NOMO-1 (cell line): ENCODE measurements around the gene THUMPD2.
"Not testable (repeated sequence)": the region's sequence is repeated elsewhere in the genome, so short reads cannot be mapped to it uniquely, and the experiment has no call there.

Experiments
- DNase-seq, 2 experiments: peaks; one replicate each; lab custom pipeline; 2025; ENCODE audit not compliant: unreplicated experiment in 2 of 2; lab: John Stamatoyannopoulos, UW

THUMPD2 gene

GRCh38 chr2:39778775-39779340, at the start of gene THUMPD2:
THUMPD2 (minus strand) TSS chr2:39779258; CDS start chr2:39779239, 19 bp downstream.
- DNase-seq = peak; percentile 41 to 76

- no peak for DNase-seq
Measured at GRCh38 chr2:39821871-39822270, 42.8 kb upstream of the THUMPD2 start.

- no peak for DNase-seq
Measured at GRCh38 chr2:39816845-39817244, 37.8 kb upstream of the THUMPD2 start.

GRCh38 chr2:39816428-39816827, 37.4 kb upstream of the THUMPD2 start:
- no peak for DNase-seq

- DNase-seq = no peak
Measured at GRCh38 chr2:39805936-39806608, 27.0 kb upstream of the THUMPD2 start.

- DNase-seq = no peak
Measured at GRCh38 chr2:39803839-39804238, 24.8 kb upstream of the THUMPD2 start.

GRCh38 chr2:39800752-39801151, 21.7 kb upstream of the THUMPD2 start:
- DNase-seq = no peak

- no peak for DNase-seq
Measured at GRCh38 chr2:39796134-39796533, 17.1 kb upstream of the THUMPD2 start.

- DNase-seq = not testable (repeated sequence)
Measured at GRCh38 chr2:39790216-39790818, 11.3 kb upstream of the THUMPD2 start.

- no peak for DNase-seq
Measured at GRCh38 chr2:39787950-39788349, 8.9 kb upstream of the THUMPD2 start.

GRCh38 chr2:39786761-39787522, 7.9 kb upstream of the THUMPD2 start:
- DNase-seq = peak; percentile 49 to 53

GRCh38 chr2:39782591-39782990, 3.5 kb upstream of the THUMPD2 start:
- DNase-seq = no peak

- DNase-seq = peak in 1 of 2 experiments; percentile 25
Measured at GRCh38 chr2:39781697-39782096, 2.6 kb upstream of the THUMPD2 start.

- DNase-seq = no peak
Measured at GRCh38 chr2:39780825-39781600, 2.0 kb upstream of the THUMPD2 start.

- no peak for DNase-seq
Measured at GRCh38 chr2:39779927-39780326, 869 bp upstream of the THUMPD2 start.

GRCh38 chr2:39779341-39779851, 338 bp upstream of the THUMPD2 start:
- DNase-seq = no peak

GRCh38 chr2:39778233-39778632, 825 bp downstream of the THUMPD2 start:
- no peak for DNase-seq

GRCh38 chr2:39772812-39773152, 6.3 kb downstream of the THUMPD2 start:
- no peak for DNase-seq

- no peak for DNase-seq
Measured at GRCh38 chr2:39772086-39772811, 6.8 kb downstream of the THUMPD2 start.

- DNase-seq = no peak
Measured at GRCh38 chr2:39762448-39762847, 16.6 kb downstream of the THUMPD2 start.
